K562 (cell line): ENCODE results near the gene PARP4. TPM values are rescaled to one million over a fixed set of nuclear protein-coding genes. Genes with fewer than 3 reads are reported as not detected.
A peak's percentile ranks its signal among the peaks of the same experiment; 100 is the strongest.

Experiments used
- BRD4 ChIP-seq: fragments of 200-600 bp; sonication (generic); IDR thresholded peaks from 2 replicates; pipeline ENCODE4 v1.6.1; 2017; ENCODE audit warnings: inconsistent platforms
- C11orf30 ChIP-seq: fragments of 450-650 bp; IDR thresholded peaks from 2 replicates; pipeline ENCODE4 v1.6.1; 2016; ENCODE audit warnings: low read depth, mild to moderate bottlenecking
- CBX5 ChIP-seq: IDR thresholded peaks from 2 replicates; pipeline ENCODE4 v1.6.1; 2014; ENCODE audit warnings: low read depth, borderline replicate concordance
- CGGBP1 ChIP-seq: fragments of 250-450 bp; sonication (Bioruptor Pico); IDR thresholded peaks from 2 replicates; pipeline ENCODE4 v1.9.0; 2021; ENCODE audit warnings: mild to moderate bottlenecking
- DPF2 ChIP-seq: fragments of 450-650 bp; IDR thresholded peaks from 2 replicates; pipeline ENCODE4 v1.6.1; 2016
- HBP1 ChIP-seq: fragments of 450-650 bp; formaldehyde crosslinking; IDR thresholded peaks from 2 replicates; pipeline ENCODE4 v1.4.0; 2022; ENCODE audit warnings: missing genetic modification characterization
- NR2C2 ChIP-seq, 2 experiments: fragments of 200-800 bp in 1 of 2; sonication (Bioruptor generic) in 1 of 2; sonication (generic) in 1 of 2; formaldehyde crosslinking in 1 of 2; IDR thresholded peaks; 2 replicates each; pipeline versions ENCODE4 v1.6.1 to v1.8.0; 2016 to 2022; ENCODE audit warnings: mild to moderate bottlenecking in 1 of 2, missing compliant biosample characterization in 1 of 2, missing genetic modification characterization in 1 of 2, missing genetic modification reagents in 1 of 2
- POLR2B ChIP-seq: fragments of 450-650 bp; IDR thresholded peaks from 2 replicates; pipeline ENCODE4 v1.6.1; 2018; ENCODE audit warnings: low read depth; ENCODE audit not compliant: partially characterized antibody
- PURB ChIP-seq: sonication (generic); formaldehyde crosslinking; IDR thresholded peaks from 2 replicates; pipeline ENCODE4 v1.9.0; 2021; ENCODE audit warnings: low read depth, mild to moderate bottlenecking, missing genetic modification reagents
- RFX7 ChIP-seq: fragments of 250-450 bp; sonication (Bioruptor Pico); IDR thresholded peaks from 2 replicates; pipeline ENCODE4 v1.5.1; 2021; ENCODE audit warnings: mild to moderate bottlenecking
- RUNX1 ChIP-seq: sonication (generic); IDR thresholded peaks from 2 replicates; pipeline ENCODE4 v1.6.1; 2016; ENCODE audit warnings: antibody characterized with exemption, low read depth
- SMAD2 ChIP-seq: fragments of 150-350 bp; IDR thresholded peaks from 2 replicates; pipeline ENCODE4 v1.6.1; 2014; ENCODE audit warnings: low read depth, mild to moderate bottlenecking, low read length
- TEAD2 ChIP-seq: fragments of 450-650 bp; IDR thresholded peaks from 2 replicates; pipeline ENCODE4 v1.6.1; 2016; ENCODE audit warnings: missing genetic modification characterization, control low read depth, missing compliant biosample characterization
- THAP12 ChIP-seq: fragments of 250-450 bp; sonication (Bioruptor Pico); IDR thresholded peaks from 2 replicates; pipeline ENCODE4 v1.9.0; 2021; ENCODE audit warnings: mild to moderate bottlenecking, inconsistent platforms
- ZBTB11 ChIP-seq, 3 experiments: fragments of 200-800 bp in 1 of 3; fragments of 250-450 bp in 1 of 3; fragments of 450-650 bp in 1 of 3; sonication (Bioruptor Pico) in 1 of 3; sonication (Bioruptor generic) in 1 of 3; formaldehyde crosslinking in 1 of 3; IDR thresholded peaks; 2 replicates each; pipeline versions ENCODE4 v1.6.1 to v1.8.0; 2016 to 2022; ENCODE audit warnings: mild to moderate bottlenecking in 2 of 3, missing genetic modification characterization in 2 of 3, missing compliant biosample characterization in 1 of 3, moderate library complexity in 1 of 3
- ZBTB7A ChIP-seq: IDR thresholded peaks from 2 replicates; pipeline ENCODE4 v1.6.1; 2011; ENCODE audit warnings: low read depth, mild to moderate bottlenecking, low read length, moderate library complexity, borderline replicate concordance; ENCODE audit not compliant: control insufficient read depth
- ZBTB8A ChIP-seq: fragments of 450-650 bp; IDR thresholded peaks from 2 replicates; pipeline ENCODE4 v1.6.1; 2018; ENCODE audit warnings: mild to moderate bottlenecking, moderate library complexity; ENCODE audit not compliant: partially characterized antibody
- ZNF165 ChIP-seq: fragments of 250-450 bp; sonication (Bioruptor Pico); IDR thresholded peaks from 2 replicates; pipeline ENCODE4 v1.4.0; 2020; ENCODE audit warnings: borderline replicate concordance
- ZNF239 ChIP-seq: fragments of 250-450 bp; sonication (Bioruptor Pico); IDR thresholded peaks from 2 replicates; pipeline ENCODE4 v1.4.0; 2020; ENCODE audit warnings: mild to moderate bottlenecking
- ZNF41 ChIP-seq: fragments of 250-450 bp; sonication (Bioruptor Pico); conservative IDR thresholded peaks from 2 replicates; pipeline ENCODE4 v1.4.0; 2020; ENCODE audit warnings: mild to moderate bottlenecking
- ZNF717 ChIP-seq: fragments of 250-450 bp; sonication (Bioruptor Pico); IDR thresholded peaks from 2 replicates; pipeline ENCODE4 v1.5.0; 2021
- polyA plus RNA-seq, 8 experiments: library from polyadenylated mRNA; depleted of rRNA in 4 of 8; stranded (reverse) in 5 of 8; unstranded in 3 of 8; fragments of >200 nt; fragmentation: Nextera tagmentation in 2 of 8; fragmentation: Illumina TruSeq in 1 of 8; extraction: Ambion mirVana in 2 of 8; extraction: Trizol in 1 of 8; gene quantifications; 2 replicates each; pipeline versions ENCODE4 v1.2.1 to v1.2.3, GENCODE V29; 2011 to 2014; ENCODE audit warnings: inconsistent platforms in 1 of 8, missing spikeins in 1 of 8
- total RNA-seq, 7 experiments: library from RNA; depleted of rRNA in 6 of 7; stranded (reverse); fragments of >200 nt in 6 of 7; fragmentation: Illumina TruSeq in 2 of 7; extraction: Trizol in 2 of 7; gene quantifications; 2 replicates each; pipeline versions ENCODE4 v1.2.1 to v1.2.3, GENCODE V29; 2011 to 2021; ENCODE audit warnings: low replicate concordance in 1 of 7

Gene PARP4
- total and polyA plus RNA-seq, 9 of the 15 experiments (the other 6 are each of a cell fraction or from before 2014, with no cell fraction given) = 6.3 to 26.3 (median 18.8) TPM

- TF ChIP-seq ZNF239 (CRISPR knock-in tag) = no peak
- peak; percentile 42 to 94 (median 80); a peak in 3 of 6 replicates for TF ChIP-seq ZBTB11 (CRISPR knock-in tag; IDR thresholded peaks at IDR 0.05)
- TF ChIP-seq DPF2 = 0 out of 2 replicates have a peak, but pooled peaks have one; percentile 39
- TF ChIP-seq C11orf30 = peak; percentile 86
- TF ChIP-seq CBX5 = no peak
- no peak for TF ChIP-seq SMAD2
- TF ChIP-seq ZBTB7A = peak; percentile 60; the same call in 1 of the 2 replicates
- TF ChIP-seq ZNF41 = no peak
- no peak for TF ChIP-seq NR2C2 (CRISPR knock-in tag; IDR thresholded peaks at IDR 0.05)
- peak; percentile 89 for TF ChIP-seq NR2C2 (tag; IDR thresholded peaks at IDR 0.05)
- no peak for TF ChIP-seq ZBTB8A
- no peak for TF ChIP-seq RFX7 (CRISPR knock-in tag)
- no peak for TF ChIP-seq TEAD2 (tag)
- no peak for TF ChIP-seq RUNX1
- peak; percentile 51; the same call in 1 of the 2 replicates for TF ChIP-seq BRD4
- TF ChIP-seq ZNF717 (CRISPR knock-in tag) = no peak
- TF ChIP-seq POLR2B = peak; percentile 71
- TF ChIP-seq CGGBP1 (CRISPR knock-in tag) = no peak
- TF ChIP-seq ZNF165 = no peak
- TF ChIP-seq THAP12 (CRISPR knock-in tag) = no peak
- no peak for TF ChIP-seq PURB (CRISPR knock-in tag)
- no peak for TF ChIP-seq HBP1 (CRISPR knock-in tag)
Measured at GRCh38 chr13:24512197-24512907, at the start of gene PARP4 (continued).
